Measurements from ENCODE around the gene SBF2.

SBF2 gene

DNA sequence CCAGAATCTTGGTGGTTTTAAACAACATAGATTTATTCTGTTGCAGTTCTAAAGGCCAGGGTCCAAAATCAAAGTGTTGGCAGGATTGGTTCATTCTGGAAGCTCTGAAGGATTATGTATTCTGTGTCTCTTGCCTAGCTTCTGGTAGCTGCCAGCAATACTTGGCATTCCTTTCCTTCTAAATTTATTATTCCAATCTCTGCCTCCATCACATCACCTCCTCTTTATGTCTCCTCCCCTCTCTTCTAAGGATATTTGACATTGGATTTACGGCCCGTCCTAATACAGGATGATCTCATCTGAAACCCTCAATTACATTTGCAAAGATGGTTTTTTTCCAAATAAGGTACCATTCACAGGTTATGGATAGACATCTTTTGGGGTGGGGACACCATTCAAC is 186.5 kb downstream of the SBF2 start:
- H3K36me3 ChIP-seq (ENCODE audit: low read length), result no peaks in the 10 kb centered on the region
- no peaks in the 10 kb centered on the region for H3K27me3 ChIP-seq (ENCODE audit: low read length)
- peaks cover 4% of the 10 kb centered on the region; the same call in 1 of the 2 replicates for H4K20me1 ChIP-seq (ENCODE audit: low read depth, low read length)
- no peaks in the 10 kb centered on the region for H3K9me3 ChIP-seq (ENCODE audit: insufficient read depth, low read length)
- H2AFZ ChIP-seq (ENCODE audit: low read depth, low read length, severe bottlenecking), result no peak overlapping the region
- H3K9me2 ChIP-seq (replicated peaks; ENCODE audit: insufficient read depth, low read length), result no peaks in the 10 kb centered on the region
- no peak overlapping the region for H3K9ac ChIP-seq (ENCODE audit: low read length)
- H3K4me3 ChIP-seq (ENCODE audit: insufficient read depth, low read length, poor library complexity, severe bottlenecking), result no peak overlapping the region
- no peak for TF ChIP-seq EZH2phosphoT487 (conservative IDR thresholded peaks at IDR 0.05; ENCODE audit: low read length)
- TF ChIP-seq, protein P1, sequence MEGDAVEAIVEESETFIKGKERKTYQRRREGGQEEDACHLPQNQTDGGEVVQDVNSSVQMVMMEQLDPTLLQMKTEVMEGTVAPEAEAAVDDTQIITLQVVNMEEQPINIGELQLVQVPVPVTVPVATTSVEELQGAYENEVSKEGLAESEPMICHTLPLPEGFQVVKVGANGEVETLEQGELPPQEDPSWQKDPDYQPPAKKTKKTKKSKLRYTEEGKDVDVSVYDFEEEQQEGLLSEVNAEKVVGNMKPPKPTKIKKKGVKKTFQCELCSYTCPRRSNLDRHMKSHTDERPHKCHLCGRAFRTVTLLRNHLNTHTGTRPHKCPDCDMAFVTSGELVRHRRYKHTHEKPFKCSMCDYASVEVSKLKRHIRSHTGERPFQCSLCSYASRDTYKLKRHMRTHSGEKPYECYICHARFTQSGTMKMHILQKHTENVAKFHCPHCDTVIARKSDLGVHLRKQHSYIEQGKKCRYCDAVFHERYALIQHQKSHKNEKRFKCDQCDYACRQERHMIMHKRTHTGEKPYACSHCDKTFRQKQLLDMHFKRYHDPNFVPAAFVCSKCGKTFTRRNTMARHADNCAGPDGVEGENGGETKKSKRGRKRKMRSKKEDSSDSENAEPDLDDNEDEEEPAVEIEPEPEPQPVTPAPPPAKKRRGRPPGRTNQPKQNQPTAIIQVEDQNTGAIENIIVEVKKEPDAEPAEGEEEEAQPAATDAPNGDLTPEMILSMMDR (IDR thresholded peaks at IDR 0.05; ENCODE audit: insufficient read depth, low read length, poor library complexity, severe bottlenecking), result no peak
- no peaks in the 10 kb centered on the region for H3F3A ChIP-seq (ENCODE audit: insufficient read depth)
- no peak overlapping the region for H3K27ac ChIP-seq (ENCODE audit: low read depth, low read length)
- H3K79me2 ChIP-seq (ENCODE audit: insufficient read depth, low read length), result no peaks in the 10 kb centered on the region
- no peak overlapping the region for H3K4me2 ChIP-seq (ENCODE audit: low read depth, low read length, poor library complexity, severe bottlenecking)

DNA sequence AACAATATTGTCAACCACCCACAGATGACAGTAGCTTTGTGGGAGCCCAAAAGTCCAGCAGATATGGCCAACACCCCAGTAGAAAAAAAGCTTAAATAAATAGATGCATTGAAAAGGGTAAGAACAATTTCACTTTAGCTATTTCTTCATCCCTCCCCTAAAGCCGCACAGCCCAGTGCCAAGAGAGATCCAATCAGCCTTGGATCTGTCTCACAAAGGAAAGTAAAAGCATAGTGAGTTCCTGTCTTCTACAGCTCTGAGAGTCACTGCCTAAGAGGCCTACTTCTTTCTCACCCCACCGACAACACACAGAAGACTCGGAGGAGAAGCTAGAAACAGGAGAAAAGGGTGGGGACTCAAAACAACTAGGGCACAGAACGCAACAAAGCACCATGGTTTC is 196.4 kb downstream of the SBF2 start:
- Histone ChIP-seq H3K9me2 (replicated peaks; ENCODE audit: insufficient read depth, low read length) (no peaks in the 10 kb centered on the region), H3K4me3 (ENCODE audit: insufficient read depth, low read length, poor library complexity, severe bottlenecking) (no peak overlapping the region), H3K27me3 (ENCODE audit: low read length) (no peaks in the 10 kb centered on the region), H3K36me3 (ENCODE audit: low read length) (no peaks in the 10 kb centered on the region), H3K79me2 (ENCODE audit: insufficient read depth, low read length) (no peaks in the 10 kb centered on the region), H3K4me2 (ENCODE audit: low read depth, low read length, poor library complexity, severe bottlenecking) (no peak overlapping the region), H3K9me3 (ENCODE audit: insufficient read depth, low read length) (no peaks in the 10 kb centered on the region), H3F3A (ENCODE audit: insufficient read depth) (no peaks in the 10 kb centered on the region), H4K20me1 (ENCODE audit: low read depth, low read length) (no peaks in the 10 kb centered on the region; the same call in 1 of the 2 replicates), H3K9ac (ENCODE audit: low read length) (no peak overlapping the region), H2AFZ (ENCODE audit: low read depth, low read length, severe bottlenecking) (no peak overlapping the region), H3K27ac (ENCODE audit: low read depth, low read length) (no peak overlapping the region)
- no peak for TF ChIP-seq EZH2phosphoT487 (conservative IDR thresholded peaks at IDR 0.05; ENCODE audit: low read length)
- TF ChIP-seq, protein P1 (IDR thresholded peaks at IDR 0.05; ENCODE audit: insufficient read depth, low read length, poor library complexity, severe bottlenecking), result no peak

DNA sequence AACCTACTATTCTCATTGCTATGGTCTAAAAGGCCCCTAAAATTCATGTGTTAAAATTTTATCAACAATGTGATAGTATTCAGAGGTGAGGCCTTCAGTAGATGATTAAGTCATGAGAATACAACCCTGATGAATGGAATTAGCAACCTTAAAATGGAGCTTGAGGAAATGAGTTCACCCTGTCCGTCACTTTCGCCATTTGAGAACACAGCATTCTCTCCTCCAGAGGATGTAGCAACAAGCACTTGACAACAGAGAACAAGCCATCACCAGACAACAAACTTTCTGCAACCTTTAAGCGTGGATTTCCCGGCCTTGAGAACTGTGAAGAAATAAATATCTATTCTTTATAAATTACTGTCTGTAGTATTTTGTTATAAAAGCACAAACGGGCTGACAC is 197.0 kb downstream of the SBF2 start:
- H3K79me2 ChIP-seq (ENCODE audit: insufficient read depth, low read length), result no peaks in the 10 kb centered on the region
- H3K9me2 ChIP-seq (replicated peaks; ENCODE audit: insufficient read depth, low read length), result no peaks in the 10 kb centered on the region
- TF ChIP-seq EZH2phosphoT487 (conservative IDR thresholded peaks at IDR 0.05; ENCODE audit: low read length), result no peak
- TF ChIP-seq, protein P1 (IDR thresholded peaks at IDR 0.05; ENCODE audit: insufficient read depth, low read length, poor library complexity, severe bottlenecking), result no peak
- H4K20me1 ChIP-seq (ENCODE audit: low read depth, low read length), result no peaks in the 10 kb centered on the region; the same call in 1 of the 2 replicates
- H3K4me2 ChIP-seq (ENCODE audit: low read depth, low read length, poor library complexity, severe bottlenecking), result no peak overlapping the region
- H3K27me3 ChIP-seq (ENCODE audit: low read length), result no peaks in the 10 kb centered on the region
- H3K9me3 ChIP-seq (ENCODE audit: insufficient read depth, low read length), result no peaks in the 10 kb centered on the region
- H3F3A ChIP-seq (ENCODE audit: insufficient read depth), result no peaks in the 10 kb centered on the region
- no peaks in the 10 kb centered on the region for H3K36me3 ChIP-seq (ENCODE audit: low read length)
- H3K9ac ChIP-seq (ENCODE audit: low read length), result no peak overlapping the region
- H3K27ac ChIP-seq (ENCODE audit: low read depth, low read length), result no peak overlapping the region
- no peak overlapping the region for H3K4me3 ChIP-seq (ENCODE audit: insufficient read depth, low read length, poor library complexity, severe bottlenecking)
- no peak overlapping the region for H2AFZ ChIP-seq (ENCODE audit: low read depth, low read length, severe bottlenecking)

Measured in SU-DHL-6 (cell line).